B cell (primary cell): ENCODE data around the gene LRBA. TPM values are rescaled to one million over a fixed set of nuclear protein-coding genes. Genes with fewer than 3 reads are reported as not detected.

ENCODE experiments used
- ATAC-seq: fragments of 200-7000 bp; cut with Tn5 transposase; one replicate; pipeline ENCODE4 v1.10.0; 2021; ENCODE audit warnings: low read depth, mild to moderate bottlenecking, moderate number of reproducible peaks, moderate library complexity
- CTCF ChIA-PET: fragments of 350-600 bp; sonication (Branson Sonifier 250); formaldehyde crosslinking; loops from one replicate; lab custom pipeline; 2021; ENCODE audit warnings: antibody characterized with exemption, inconsistent platforms; lab: Charles Lee
- POLR2A ChIA-PET: fragments of 350-600 bp; sonication (Branson Sonifier 250); formaldehyde crosslinking; loops from one replicate; lab custom pipeline; 2021; ENCODE audit warnings: antibody characterized with exemption; lab: Charles Lee
- DNase-seq: peaks from one replicate; pipeline ENCODE4 v3.0.0; 2013
- H2AFZ ChIP-seq: 2 replicates; pipeline ENCODE4 v1.6.1; 2012; ENCODE audit warnings: mild to moderate bottlenecking, low read depth, low read length; ENCODE audit not compliant: insufficient read depth, poor library complexity, severe bottlenecking
- H3K27ac ChIP-seq, 2 donors: 1 replicate in 1 of 2; 2 replicates in 1 of 2; pipeline ENCODE4 v1.5.1; 2012 to 2013; ENCODE audit warnings: low read length in 2 of 2, mild to moderate bottlenecking in 2 of 2, moderate library complexity in 1 of 2
- H3K27me3 ChIP-seq, 4 experiments: fragments of 200-600 bp in 1 of 4; sonication (generic) in 1 of 4; replicated peaks in 1 of 4; 1 replicate in 2 of 4; 2 replicates in 2 of 4; pipeline versions ENCODE4 v1.6.1 to v1.7.0; 2013 to 2016; ENCODE audit warnings: low read length in 3 of 4, mild to moderate bottlenecking in 2 of 4, mixed read lengths in 1 of 4, moderate library complexity in 1 of 4; ENCODE audit not compliant: insufficient read depth in 4 of 4, control insufficient read depth in 3 of 4; ENCODE audit errors: control extremely low read depth in 1 of 4
- H3K36me3 ChIP-seq, 2 experiments: replicated peaks in 1 of 2; 1 replicate in 1 of 2; 2 replicates in 1 of 2; pipeline versions ENCODE4 v1.6.1 to v1.7.1; 2013; ENCODE audit warnings: low read length in 1 of 2; ENCODE audit not compliant: insufficient read depth in 2 of 2, control insufficient read depth in 1 of 2; ENCODE audit errors: control extremely low read depth in 1 of 2, extremely low read depth in 1 of 2
- H3K4me1 ChIP-seq, 2 donors: fragments of 200-600 bp in 1 of 2; sonication (generic) in 1 of 2; 1 replicate in 1 of 2; 2 replicates in 1 of 2; pipeline versions ENCODE4 v1.5.1 to v1.6.1; 2013 to 2017; ENCODE audit warnings: low read length in 2 of 2; ENCODE audit not compliant: control insufficient read depth in 2 of 2, insufficient read depth in 2 of 2
- H3K4me2 ChIP-seq: replicated peaks from 2 replicates; pipeline ENCODE3; 2012; ENCODE audit warnings: mild to moderate bottlenecking, low read depth, low read length; ENCODE audit not compliant: poor library complexity, severe bottlenecking
- H3K4me3 ChIP-seq, 5 experiments: fragments of 200-600 bp in 1 of 5; sonication (generic) in 1 of 5; 1 replicate in 3 of 5; 2 replicates in 2 of 5; pipeline versions ENCODE4 v1.5.1 to v1.7.0; 2011 to 2016; ENCODE audit warnings: low read length in 4 of 5, mild to moderate bottlenecking in 4 of 5, low read depth in 2 of 5, control low read depth in 1 of 5, moderate library complexity in 1 of 5; ENCODE audit not compliant: insufficient read depth in 1 of 5; ENCODE audit errors: control extremely low read depth in 1 of 5, extremely low read depth in 1 of 5
- H3K79me2 ChIP-seq: fragments of 200-600 bp; sonication (generic); one replicate; pipeline ENCODE4 v1.6.0; 2016; ENCODE audit warnings: low read length; ENCODE audit not compliant: control insufficient read depth, insufficient read depth
- H3K9ac ChIP-seq: fragments of 200-600 bp; sonication (generic); 2 replicates; pipeline ENCODE4 v1.6.1; 2017; ENCODE audit warnings: mild to moderate bottlenecking, low read length, moderate library complexity
- H3K9me3 ChIP-seq, 3 donors: one replicate each; pipeline versions ENCODE4 v1.6.1 to v1.7.1; 2013; ENCODE audit warnings: low read length in 2 of 3; ENCODE audit not compliant: control insufficient read depth in 2 of 3, insufficient read depth in 1 of 3; ENCODE audit errors: control extremely low read depth in 1 of 3
- H4K20me1 ChIP-seq: 2 replicates; pipeline ENCODE4 v1.6.0; 2012; ENCODE audit warnings: mild to moderate bottlenecking, low read length; ENCODE audit not compliant: insufficient read depth, control insufficient read depth, poor library complexity, severe bottlenecking
- H3K27ac Mint-ChIP-seq: one replicate; pipeline ENCODE4 v1.8.0; 2021; ENCODE audit warnings: mixed read lengths
- H3K27me3 Mint-ChIP-seq: one replicate; pipeline ENCODE4 v1.8.0; 2021; ENCODE audit warnings: mixed read lengths
- H3K4me1 Mint-ChIP-seq: one replicate; pipeline ENCODE4 v1.8.0; 2021; ENCODE audit warnings: mixed read lengths
- H3K4me3 Mint-ChIP-seq: one replicate; pipeline ENCODE4 v1.8.0; 2021; ENCODE audit warnings: mixed read lengths
- H3K9me3 Mint-ChIP-seq: one replicate; pipeline ENCODE4 v1.8.0; 2022; ENCODE audit warnings: mixed read lengths; ENCODE audit not compliant: insufficient read depth
- CTCF ChIP-seq: fragments of 200-600 bp; IDR thresholded peaks from one replicate; pipeline ENCODE4 v1.8.0; 2022; ENCODE audit warnings: antibody characterized with exemption, mild to moderate bottlenecking
- EZH2 ChIP-seq: IDR thresholded peaks from 2 replicates; pipeline ENCODE4 v1.6.1; 2012; ENCODE audit warnings: borderline replicate concordance, low read depth, mild to moderate bottlenecking, moderate library complexity, low read length; ENCODE audit not compliant: insufficient read depth, poor library complexity, severe bottlenecking
- intact Hi-C: fragments of 100-400 bp; cut with micrococcal nuclease; formaldehyde crosslinking; loops from one replicate; pipeline ENCODE4 v1.10.0; 2022
- polyA plus RNA-seq: library from polyadenylated mRNA; depleted of rRNA; stranded (reverse); fragments of >200 nt; gene quantifications from 2 replicates; pipeline ENCODE4 v1.2.3, GENCODE V29; 2012
- total RNA-seq, 2 donors: library from RNA; stranded (reverse); fragments of 120-200 nt in 1 of 2; gene quantifications; 1 replicate in 1 of 2; 2 replicates in 1 of 2; pipeline versions ENCODE4 v1.2.3 to v1.2.4, GENCODE V29; 2013 to 2022

The LRBA gene
- total and polyA plus RNA-seq, 2 donors (not counting 1 experiment from before 2014, with no cell fraction given), result 17.5 to 86.7 TPM

GRCh38 chr4:150641612-150642011 lies 373.5 kb downstream of the LRBA start:
- Histone ChIP-seq H3K4me1 (no peaks in the 10 kb centered on the region), H3K27me3 (no peaks in the 10 kb centered on the region), H3K4me3 (no peak overlapping the region), H3K79me2 (no peaks in the 10 kb centered on the region), H3K9me3 (peaks cover 0 to 6% (median 0%) of the 10 kb centered on the region in 3 donors), H4K20me1 (no peaks in the 10 kb centered on the region), H3K4me2 (no peak overlapping the region), H2AFZ (no peak overlapping the region), H3K9ac (no peak overlapping the region), H3K27ac (no peak overlapping the region), H3K36me3 (peaks cover 0 to 3% of the 10 kb centered on the region in 2 experiments)
- DNase-seq, result no peak
- no peak for ATAC-seq
- H3K27ac Mint-ChIP-seq, result no peak overlapping the region
- H3K4me1 Mint-ChIP-seq, result no peaks in the 10 kb centered on the region
- intact Hi-C loops, result no loop called here
- ChIA-PET POLR2A (no interaction called here), CTCF (no interaction called here)
- no peaks in the 10 kb centered on the region for H3K27me3 Mint-ChIP-seq
- H3K9me3 Mint-ChIP-seq, result no peaks in the 10 kb centered on the region
- no peak for TF ChIP-seq CTCF
- TF ChIP-seq EZH2, result no peak
- no peak overlapping the region for H3K4me3 Mint-ChIP-seq

- H3K27ac ChIP-seq, result no peak overlapping the region
- POLR2A ChIA-PET, result no interaction called here
- H3K9ac ChIP-seq, result no peak overlapping the region
- CTCF ChIA-PET, result no interaction called here
- Mint-ChIP-seq H3K4me3 (no peak overlapping the region), H3K4me1 (no peaks in the 10 kb centered on the region), H3K27ac (no peak overlapping the region), H3K27me3 (no peaks in the 10 kb centered on the region), H3K9me3 (peaks cover 13% of the 10 kb centered on the region)
- intact Hi-C loops, result no loop called here
- DNase-seq (no peak), ATAC-seq (no peak)
- no peaks in the 10 kb centered on the region for H3K79me2 ChIP-seq
- TF ChIP-seq CTCF, result no peak
- no peak for TF ChIP-seq EZH2
- no peaks in the 10 kb centered on the region for H3K4me1 ChIP-seq
- peaks cover 0 to 6% (median 3%) of the 10 kb centered on the region in 3 donors for H3K9me3 ChIP-seq
- no peaks in the 10 kb centered on the region for H3K27me3 ChIP-seq
- H3K4me3 ChIP-seq, result no peak overlapping the region
- no peak overlapping the region for H3K4me2 ChIP-seq
- peaks cover 3 to 5% of the 10 kb centered on the region in 2 experiments for H3K36me3 ChIP-seq
- no peaks in the 10 kb centered on the region for H4K20me1 ChIP-seq
- H2AFZ ChIP-seq, result no peak overlapping the region
Observed at GRCh38 chr4:150632639-150633038, 382.4 kb downstream of the LRBA start.
